Stomach (tissue), 9 donors: Measurements from ENCODE around the gene ZNG1A. TPM values are rescaled to one million over a fixed set of nuclear protein-coding genes. Genes with fewer than 3 reads are reported as not detected.
"Not testable (repeated sequence)": the region's sequence is repeated elsewhere in the genome, so short reads cannot be mapped to it uniquely, and the experiment has no call there.

ENCODE experiments used
- DNase-seq, 2 donors: peaks; one replicate each; pipeline versions ENCODE4 v3.0.0 to v3.0.0-alpha.2; 2013 to 2019
- H3K27ac ChIP-seq, 5 donors: fragments of 200-600 bp in 4 of 5; sonication (generic) in 4 of 5; one replicate each; pipeline ENCODE4 v1.5.1; 2013 to 2019; ENCODE audit warnings: mild to moderate bottlenecking in 1 of 5, moderate library complexity in 1 of 5
- H3K27me3 ChIP-seq, 3 donors: fragments of 200-600 bp; sonication (generic); one replicate each; pipeline ENCODE4 v1.5.1; 2017 to 2019; ENCODE audit warnings: mixed run types in 1 of 3
- H3K36me3 ChIP-seq, 4 donors: fragments of 200-600 bp; sonication (generic); 1 replicate in 3 of 4; 2 replicates in 1 of 4; pipeline ENCODE4 v1.5.1; 2016 to 2019
- H3K4me1 ChIP-seq, 4 donors: fragments of 200-600 bp; sonication (generic); one replicate each; pipeline ENCODE4 v1.5.1; 2016 to 2019
- H3K4me3 ChIP-seq, 4 donors: fragments of 200-600 bp; sonication (generic) in 3 of 4; one replicate each; pipeline ENCODE4 v1.5.1; 2016 to 2019; ENCODE audit warnings: mild to moderate bottlenecking in 1 of 4
- H3K9me3 ChIP-seq, 4 donors: fragments of 200-600 bp; sonication (generic); one replicate each; pipeline ENCODE4 v1.5.1; 2016 to 2019
- WGBS, 5 donors: extraction: QIAGEN DNeasy Blood & Tissue Kit in 3 of 5; methylation state at CpG; one replicate each; pipeline versions ENCODE4 v1.1.5 to v1.1.7; 2013 to 2018; 5-methylcytosine and 5-hydroxymethylcytosine counted together
- intact Hi-C: fragments of 100-400 bp; cut with DNase I; formaldehyde crosslinking; loops from one replicate; pipeline ENCODE4 v1.15.1; 2023; ENCODE audit warnings: low total_unique reads
- polyA plus RNA-seq, 3 donors: library from polyadenylated mRNA; stranded (reverse); fragments of 200-250 nt; gene quantifications; one replicate each; pipeline ENCODE4 v1.2.3, GENCODE V29; 2013
- total RNA-seq, 5 donors: library from RNA; depleted of rRNA; stranded (reverse); fragments of >200 nt; gene quantifications; one replicate each; pipeline versions ENCODE4 v1.1.0 to v1.2.3, GENCODE V29; 2014 to 2016
- donor health status: healthy with polysubstance abuse.
- donor health status: Bipolar disorder and iron deficiency.
- donor health status: healthy.

Gene ZNG1A
- total and polyA plus RNA-seq, 8 donors: 9.3 to 59.7 (median 32.1) TPM

GRCh38 chr9:90851-91250 is 88.0 kb downstream of the ZNG1A start:
- H3K36me3 ChIP-seq, H3K9me3 ChIP-seq, H3K27me3 ChIP-seq, H3K4me1 ChIP-seq, DNase-seq, H3K4me3 ChIP-seq, H3K27ac ChIP-seq, intact Hi-C loops: not testable (repeated sequence)
- WGBS, 5 donors: 44 to 73% (median 55%) methylated on average over 1 of the region's 1 CpG

GRCh38 chr9:88396-89037 is 90.3 kb downstream of the ZNG1A start:
- H3K27me3 ChIP-seq, H3K4me1 ChIP-seq, DNase-seq, H3K9me3 ChIP-seq, H3K4me3 ChIP-seq, H3K36me3 ChIP-seq, H3K27ac ChIP-seq, intact Hi-C loops: not testable (repeated sequence)
- 7 to 38% (median 9%) methylated on average over 3 to 5 of the region's 11 CpGs for WGBS, 5 donors

- intact Hi-C loops, H3K4me1 ChIP-seq, H3K4me3 ChIP-seq, H3K27ac ChIP-seq, H3K36me3 ChIP-seq, DNase-seq, H3K27me3 ChIP-seq, H3K9me3 ChIP-seq: not testable (repeated sequence)
- 22 to 44% (median 28%) methylated on average over 4 to 6 of the region's 6 CpGs for WGBS, 5 donors
Observed at GRCh38 chr9:87860-88259, 91.0 kb downstream of the ZNG1A start.

GRCh38 chr9:87105-87504 is 91.8 kb downstream of the ZNG1A start:
- DNase-seq, H3K27me3 ChIP-seq, intact Hi-C loops, H3K9me3 ChIP-seq, H3K27ac ChIP-seq, H3K36me3 ChIP-seq, H3K4me1 ChIP-seq, H3K4me3 ChIP-seq: not testable (repeated sequence)
- WGBS, 5 donors: 42 to 75% (median 58%) methylated on average over 2 of the region's 4 CpGs; no CpG with 5 or more reads in 2 of the 5 donors

- H3K4me1 ChIP-seq, H3K4me3 ChIP-seq, H3K9me3 ChIP-seq, H3K27me3 ChIP-seq, H3K36me3 ChIP-seq, H3K27ac ChIP-seq, intact Hi-C loops, DNase-seq: not testable (repeated sequence)
Observed at GRCh38 chr9:86697-87096, 92.2 kb downstream of the ZNG1A start.

- H3K36me3 ChIP-seq, H3K27ac ChIP-seq, H3K27me3 ChIP-seq, H3K4me3 ChIP-seq, intact Hi-C loops, H3K9me3 ChIP-seq, H3K4me1 ChIP-seq, DNase-seq: not testable (repeated sequence)
- 86 to 89% (median 87%) methylated on average over 15 to 30 of the region's 31 CpGs; no CpG with 5 or more reads in 1 of the 5 donors for WGBS, 5 donors
Observed at GRCh38 chr9:82932-83689, 95.7 kb downstream of the ZNG1A start.

GRCh38 chr9:78333-78732 is 100.5 kb downstream of the ZNG1A start:
- H3K4me3 ChIP-seq, intact Hi-C loops, H3K9me3 ChIP-seq, H3K27me3 ChIP-seq, H3K36me3 ChIP-seq, H3K4me1 ChIP-seq, H3K27ac ChIP-seq, DNase-seq: not testable (repeated sequence)
- 64 to 88% (median 72%) methylated on average over 1 to 3 of the region's 3 CpGs; no CpG with 5 or more reads in 1 of the 5 donors for WGBS, 5 donors

- H3K27ac ChIP-seq, intact Hi-C loops, DNase-seq, H3K4me3 ChIP-seq, H3K9me3 ChIP-seq, H3K36me3 ChIP-seq: not testable (repeated sequence)
- Histone ChIP-seq H3K4me1 (peaks cover 0 to 11% (median 5%) of the 10 kb centered on the region in 4 donors), H3K27me3 (peaks cover 0 to 13% (median 12%) of the 10 kb centered on the region in 3 donors)
- WGBS, 5 donors: 60 to 81% (median 71%) methylated on average over 1 to 3 of the region's 3 CpGs; no CpG with 5 or more reads in 1 of the 5 donors
Observed at GRCh38 chr9:76389-76788, 102.5 kb downstream of the ZNG1A start.

GRCh38 chr9:73900-74525 is 104.8 kb downstream of the ZNG1A start:
- DNase-seq: peak in 1 of 2 donors; percentile 22
- H3K9me3 ChIP-seq, H3K36me3 ChIP-seq, intact Hi-C loops: not testable (repeated sequence)
- Histone ChIP-seq H3K4me1 (peaks cover 0 to 11% (median 5%) of the 10 kb centered on the region in 4 donors), H3K27ac (peak overlapping the region in 3 of 5 donors; percentile 49 to 68 (median 60)), H3K27me3 (peaks cover 0 to 13% (median 12%) of the 10 kb centered on the region in 3 donors), H3K4me3 (peak overlapping the region; percentile 27 to 58 (median 48))
- 10 to 33% (median 16%) methylated on average over 7 to 18 of the region's 18 CpGs for WGBS, 5 donors

- H3K36me3 ChIP-seq, H3K9me3 ChIP-seq, intact Hi-C loops: not testable (repeated sequence)
- Histone ChIP-seq H3K4me3 (peak overlapping the region; percentile 27 to 58 (median 48)), H3K27ac (peak overlapping the region in 4 of 5 donors; percentile 45 to 68 (median 54)), H3K4me1 (peaks cover 0 to 11% (median 5%) of the 10 kb centered on the region in 4 donors), H3K27me3 (peaks cover 0 to 13% (median 12%) of the 10 kb centered on the region in 3 donors)
- 1 to 3% (median 2%) methylated on average over 26 to 106 of the region's 109 CpGs; no CpG with 5 or more reads in 1 of the 5 donors for WGBS, 5 donors
- DNase-seq: peak in 1 of 2 donors; percentile 61
Observed at GRCh38 chr9:73076-73899, 105.6 kb downstream of the ZNG1A start.
